ENCODE data around the gene SLIT3.

DNA sequence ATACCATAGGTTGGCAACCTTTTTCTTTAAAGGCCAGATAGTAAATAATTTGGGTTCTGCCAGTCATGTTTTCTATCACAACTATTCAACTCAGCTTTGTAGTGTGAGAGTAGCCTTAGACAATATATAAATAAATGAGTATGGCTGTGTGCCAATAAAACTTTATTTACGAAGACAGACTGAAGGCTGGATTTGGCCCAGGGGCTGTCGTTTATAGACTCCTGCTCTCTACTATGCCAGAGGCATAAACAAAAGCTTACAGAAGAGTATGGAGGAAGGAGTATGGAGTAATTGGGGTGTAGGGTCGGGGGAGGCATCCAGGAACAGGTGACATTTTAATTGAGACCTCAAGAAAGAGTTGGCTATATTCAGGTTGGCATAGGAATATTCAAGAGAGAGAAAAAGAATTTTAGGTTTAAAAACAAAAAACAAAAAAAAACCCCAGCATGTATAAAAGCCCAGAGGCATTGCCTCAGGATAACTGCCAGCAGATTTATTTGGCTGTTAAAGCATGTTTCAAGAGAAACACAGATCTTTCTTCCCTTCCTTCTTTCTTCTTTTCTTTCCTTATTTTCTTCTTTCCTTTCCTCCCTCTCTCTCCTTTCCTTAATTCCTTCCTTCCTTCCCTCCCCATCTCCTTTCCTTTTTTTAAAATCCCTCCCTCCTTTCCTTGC lies 39.9 kb downstream of the SLIT3 start:
- TF ChIP-seq ELF4 (IDR thresholded peaks at IDR 0.05) (no peak), SP1 (IDR thresholded peaks at IDR 0.05) (no peak), FOXA1 (IDR thresholded peaks at IDR 0.05) (no peak)
